Measurements from ENCODE around the gene TNNT2. TPM values are rescaled to one million over a fixed set of nuclear protein-coding genes. Genes with fewer than 3 reads are reported as not detected.

The TNNT2 gene
- total and polyA plus RNA-seq, 2 donors (not counting 3 experiments of a cell fraction or from before 2014, with no cell fraction given) = not detected

- Histone ChIP-seq H3K9ac (replicated peaks; ENCODE audit: extremely low read depth, insufficient read depth, low read length) (no peak overlapping the region), H3K4me2 (ENCODE audit: insufficient read depth, low read length) (no peak overlapping the region), H3K4me1 (ENCODE audit: control insufficient read depth, extremely low read depth, insufficient read depth, low read length) (no peaks in the 10 kb centered on the region), H3K27ac (ENCODE audit: insufficient read depth, low read depth, low read length) (no peak overlapping the region), H3K36me3 (ENCODE audit: control insufficient read depth in 2 of 2, extremely low read depth in 1 of 2, insufficient read depth in 2 of 2, low read length in 2 of 2) (no peaks in the 10 kb centered on the region), H3K9me3 (replicated peaks; ENCODE audit: control insufficient read depth, insufficient read depth, low read length) (no peaks in the 10 kb centered on the region), H4K20me1 (replicated peaks; ENCODE audit: control insufficient read depth, extremely low read depth, insufficient read depth, low read length) (no peaks in the 10 kb centered on the region), H3K79me2 (ENCODE audit: control insufficient read depth, insufficient read depth, low read length) (no peaks in the 10 kb centered on the region), H3K4me3 (replicated peaks in 1 of 3; ENCODE audit: insufficient read depth in 1 of 3, low read depth in 1 of 3, low read length in 3 of 3) (no peak overlapping the region), H3K27me3 (ENCODE audit: control insufficient read depth in 2 of 2, insufficient read depth in 2 of 2, low read length in 2 of 2) (peaks cover 5 to 12% of the 10 kb centered on the region in 2 experiments), H2AFZ (ENCODE audit: low read depth, low read length) (no peak overlapping the region), H3K9me1 (replicated peaks; ENCODE audit: control insufficient read depth, extremely low read depth, insufficient read depth, low read length) (no peaks in the 10 kb centered on the region)
- CTCF ChIA-PET = interaction anchor here (1.4 kb wide), 1 partner anchor 17 kb away, joined by 3 read pairs; no protein-coding TSS in a partner anchor
- POLR2A ChIA-PET = no interaction called here
- TF ChIP-seq FOS (IDR thresholded peaks at IDR 0.05; ENCODE audit: borderline replicate concordance, insufficient read depth, low read length) (no peak), POLR2AphosphoS5 (IDR thresholded peaks at IDR 0.05; ENCODE audit: insufficient read depth, low read depth, low read length) (no peak), CTCF (IDR thresholded peaks at IDR 0.05; ENCODE audit: extremely low read depth in 1 of 2, insufficient read depth in 1 of 2, low read depth in 1 of 2, low read length in 2 of 2) (no peak), GATA2 (IDR thresholded peaks at IDR 0.05; ENCODE audit: insufficient read depth, insufficient read length, low read depth, low read length) (no peak), POLR2A (IDR thresholded peaks at IDR 0.05; ENCODE audit: low read depth, low read length) (no peak), MAX (IDR thresholded peaks at IDR 0.05; ENCODE audit: insufficient read depth, insufficient read length) (no peak), EZH2 (IDR thresholded peaks at IDR 0.05; ENCODE audit: borderline replicate concordance, low read depth, low read length, severe bottlenecking) (no peak), JUN (IDR thresholded peaks at IDR 0.05; ENCODE audit: borderline replicate concordance, insufficient read depth, insufficient read length, low read depth) (no peak), MYC (IDR thresholded peaks at IDR 0.05; ENCODE audit: low read depth, low read length) (no peak)
- dilution Hi-C loops (cut with MboI; ENCODE audit: extremely low pct_ligation_motif_present, low sequenced_read_pairs) = no loop called here
- intact Hi-C loops (cut with micrococcal nuclease) = no loop called here
- DNase-seq (ENCODE audit: low read depth, low spot score) (no peak), FAIRE-seq (no peak)
- no TSS peak for BruUV-seq (replicated peaks)
Measured at GRCh38 chr1:201391225-201391624, 13.7 kb upstream of the TNNT2 start.

Measured in endothelial cell of umbilical vein (primary cell).